HepG2 (cell line): ENCODE data around the gene SNX4.
"Not testable (repeated sequence)": the region's sequence is repeated elsewhere in the genome, so short reads cannot be mapped to it uniquely, and the experiment has no call there.

Source experiments
- BHLHE40 ChIP-seq: IDR thresholded peaks from 2 replicates; pipeline ENCODE4 v1.6.1; 2011; ENCODE audit warnings: low read length, improper control_type of control experiment
- CAMTA2 ChIP-seq: sonication (generic); formaldehyde crosslinking; IDR thresholded peaks from 2 replicates; pipeline ENCODE4 v1.4.0; 2020; ENCODE audit warnings: mild to moderate bottlenecking, missing genetic modification reagents, borderline replicate concordance
- CSRNP1 ChIP-seq: sonication (generic); formaldehyde crosslinking; IDR thresholded peaks from 2 replicates; pipeline ENCODE4 v1.8.1; 2023; ENCODE audit warnings: mild to moderate bottlenecking, missing genetic modification reagents
- EZH2 ChIP-seq: conservative IDR thresholded peaks from 2 replicates; pipeline ENCODE4 v1.6.1; 2012; ENCODE audit warnings: mild to moderate bottlenecking, low read depth, low read length, moderate library complexity
- POLR2A ChIP-seq, 2 experiments: IDR thresholded peaks; 2 replicates each; pipeline ENCODE4 v1.6.1; 2011; ENCODE audit warnings: low read depth in 2 of 2, low read length in 2 of 2, mild to moderate bottlenecking in 1 of 2, moderate library complexity in 1 of 2; ENCODE audit not compliant: insufficient read depth in 1 of 2
- POLR2AphosphoS2 ChIP-seq: IDR thresholded peaks from 2 replicates; pipeline ENCODE4 v1.6.1; 2011; ENCODE audit warnings: low read depth, low read length, improper control_type of control experiment
- SNRNP70 ChIP-seq: fragments of 200-400 bp; formaldehyde crosslinking; IDR thresholded peaks from 2 replicates; pipeline ENCODE4 v1.6.1; 2017; ENCODE audit warnings: mild to moderate bottlenecking, low read depth, low read length, moderate library complexity
- ZBTB33 ChIP-seq: sonication (generic); formaldehyde crosslinking; IDR thresholded peaks from 2 replicates; pipeline ENCODE4 v1.4.0; 2020; ENCODE audit warnings: missing genetic modification reagents
- ZNF337 ChIP-seq: sonication (generic); formaldehyde crosslinking; IDR thresholded peaks from 2 replicates; pipeline ENCODE4 v1.5.1; 2020; ENCODE audit warnings: missing genetic modification reagents, low read depth, mild to moderate bottlenecking, borderline replicate concordance
- ZNF513 ChIP-seq: sonication (generic); formaldehyde crosslinking; conservative IDR thresholded peaks from 2 replicates; pipeline ENCODE4 v1.5.0; 2020; ENCODE audit warnings: missing genetic modification reagents
- TF ChIP-seq, protein P1 (sequence below): sonication (generic); formaldehyde crosslinking; IDR thresholded peaks from 2 replicates; pipeline ENCODE4 v1.9.0; 2021; ENCODE audit warnings: missing genetic modification reagents, borderline replicate concordance
- TF ChIP-seq, protein P2 (sequence below): sonication (generic); formaldehyde crosslinking; IDR thresholded peaks from 2 replicates; pipeline ENCODE4 v1.5.0; 2020; ENCODE audit warnings: mild to moderate bottlenecking, missing genetic modification reagents, moderate library complexity

DNA sequence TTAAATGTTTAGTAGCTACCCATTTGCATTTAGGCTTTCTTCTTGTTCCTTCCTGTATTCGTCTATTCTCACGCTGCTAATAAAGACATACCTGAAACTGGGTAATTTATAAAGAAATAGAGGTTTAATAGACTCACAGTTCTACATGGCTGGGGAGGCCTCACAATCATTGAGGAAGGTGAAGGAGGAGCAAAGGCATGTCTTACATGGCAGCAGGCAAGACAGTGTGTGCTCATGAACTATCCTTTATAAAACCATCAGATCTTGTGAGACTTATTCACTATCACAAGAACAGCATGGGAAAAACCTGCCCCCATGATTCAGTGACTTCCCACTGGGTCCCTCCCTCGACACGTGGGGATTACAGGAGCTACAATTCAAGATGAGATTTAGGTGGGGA is 114.5 kb downstream of the SNX4 start:
- not testable (repeated sequence) for TF ChIP-seq CAMTA2 (CRISPR knock-in tag); ZBTB33 (CRISPR knock-in tag); BHLHE40; ZNF337 (CRISPR knock-in tag); EZH2; POLR2A (IDR thresholded peaks at IDR 0.05; ENCODE audit: insufficient read depth in 1 of 2, low read depth in 2 of 2, low read length in 2 of 2); ZNF513 (CRISPR knock-in tag); SNRNP70; CSRNP1; POLR2AphosphoS2
- TF ChIP-seq, protein P1, sequence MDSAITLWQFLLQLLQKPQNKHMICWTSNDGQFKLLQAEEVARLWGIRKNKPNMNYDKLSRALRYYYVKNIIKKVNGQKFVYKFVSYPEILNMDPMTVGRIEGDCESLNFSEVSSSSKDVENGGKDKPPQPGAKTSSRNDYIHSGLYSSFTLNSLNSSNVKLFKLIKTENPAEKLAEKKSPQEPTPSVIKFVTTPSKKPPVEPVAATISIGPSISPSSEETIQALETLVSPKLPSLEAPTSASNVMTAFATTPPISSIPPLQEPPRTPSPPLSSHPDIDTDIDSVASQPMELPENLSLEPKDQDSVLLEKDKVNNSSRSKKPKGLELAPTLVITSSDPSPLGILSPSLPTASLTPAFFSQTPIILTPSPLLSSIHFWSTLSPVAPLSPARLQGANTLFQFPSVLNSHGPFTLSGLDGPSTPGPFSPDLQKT: not testable (repeated sequence)
- TF ChIP-seq, protein P2, sequence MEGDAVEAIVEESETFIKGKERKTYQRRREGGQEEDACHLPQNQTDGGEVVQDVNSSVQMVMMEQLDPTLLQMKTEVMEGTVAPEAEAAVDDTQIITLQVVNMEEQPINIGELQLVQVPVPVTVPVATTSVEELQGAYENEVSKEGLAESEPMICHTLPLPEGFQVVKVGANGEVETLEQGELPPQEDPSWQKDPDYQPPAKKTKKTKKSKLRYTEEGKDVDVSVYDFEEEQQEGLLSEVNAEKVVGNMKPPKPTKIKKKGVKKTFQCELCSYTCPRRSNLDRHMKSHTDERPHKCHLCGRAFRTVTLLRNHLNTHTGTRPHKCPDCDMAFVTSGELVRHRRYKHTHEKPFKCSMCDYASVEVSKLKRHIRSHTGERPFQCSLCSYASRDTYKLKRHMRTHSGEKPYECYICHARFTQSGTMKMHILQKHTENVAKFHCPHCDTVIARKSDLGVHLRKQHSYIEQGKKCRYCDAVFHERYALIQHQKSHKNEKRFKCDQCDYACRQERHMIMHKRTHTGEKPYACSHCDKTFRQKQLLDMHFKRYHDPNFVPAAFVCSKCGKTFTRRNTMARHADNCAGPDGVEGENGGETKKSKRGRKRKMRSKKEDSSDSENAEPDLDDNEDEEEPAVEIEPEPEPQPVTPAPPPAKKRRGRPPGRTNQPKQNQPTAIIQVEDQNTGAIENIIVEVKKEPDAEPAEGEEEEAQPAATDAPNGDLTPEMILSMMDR (CRISPR knock-in tag): not testable (repeated sequence)
